Small intestine (tissue), 7 donors: Measurements from ENCODE around the gene KRT85. TPM values are rescaled to one million over a fixed set of nuclear protein-coding genes. Genes with fewer than 3 reads are reported as not detected.
"Not testable (repeated sequence)": the region's sequence is repeated elsewhere in the genome, so short reads cannot be mapped to it uniquely, and the experiment has no call there.

Experiments used
- DNase-seq, 2 donors: peaks; one replicate each; pipeline versions ENCODE4 v3.0.0 to v3.0.0-alpha.2; 2013
- FAIRE-seq: peaks from 2 replicates; lab custom pipeline; 2012; peaks lifted over from hg19 to GRCh38; lab: Jason Lieb, UNC
- H3K27ac ChIP-seq, 3 donors: one replicate each; pipeline ENCODE4 v1.5.1; 2013; ENCODE audit warnings: low read length in 2 of 3, mild to moderate bottlenecking in 2 of 3, control low read depth in 1 of 3, inconsistent platforms in 1 of 3, low read depth in 1 of 3, moderate library complexity in 1 of 3
- H3K27me3 ChIP-seq, 3 donors: one replicate each; pipeline ENCODE4 v1.6.1; 2013; ENCODE audit warnings: low read length in 3 of 3, inconsistent platforms in 1 of 3; ENCODE audit not compliant: control insufficient read depth in 3 of 3, insufficient read depth in 3 of 3
- H3K36me3 ChIP-seq, 3 donors: one replicate each; pipeline ENCODE4 v1.6.1; 2013; ENCODE audit warnings: low read length in 3 of 3, inconsistent platforms in 1 of 3, low read depth in 1 of 3, mild to moderate bottlenecking in 1 of 3, moderate library complexity in 1 of 3; ENCODE audit not compliant: control insufficient read depth in 3 of 3, insufficient read depth in 2 of 3
- H3K4me1 ChIP-seq, 3 donors: one replicate each; pipeline ENCODE4 v1.6.1; 2013; ENCODE audit warnings: low read length in 2 of 3, inconsistent platforms in 1 of 3, low read depth in 1 of 3, mild to moderate bottlenecking in 1 of 3, moderate library complexity in 1 of 3; ENCODE audit not compliant: control insufficient read depth in 3 of 3, insufficient read depth in 2 of 3
- H3K4me3 ChIP-seq, 3 donors: one replicate each; pipeline ENCODE4 v1.5.1; 2013; ENCODE audit warnings: low read length in 3 of 3, control low read depth in 1 of 3, inconsistent platforms in 1 of 3, low read depth in 1 of 3, mild to moderate bottlenecking in 1 of 3, moderate library complexity in 1 of 3
- H3K9me3 ChIP-seq, 2 donors: one replicate each; pipeline ENCODE4 v1.6.1; 2013; ENCODE audit warnings: low read depth in 1 of 2, low read length in 1 of 2; ENCODE audit not compliant: control insufficient read depth in 2 of 2, insufficient read depth in 1 of 2
- WGBS, 3 donors: extraction: QIAGEN DNeasy Blood & Tissue Kit; methylation state at CpG; one replicate each; pipeline ENCODE4 v1.1.7; 2013; 5-methylcytosine and 5-hydroxymethylcytosine counted together
- polyA plus RNA-seq, 4 donors: library from polyadenylated mRNA; stranded (reverse) in 3 of 4; unstranded in 1 of 4; fragments of 200-250 nt in 3 of 4; fragments of 120-200 nt in 1 of 4; gene quantifications; one replicate each; pipeline versions ENCODE4 v1.2.1 to v1.2.3, GENCODE V29; 2013
- donor health status: healthy with polysubstance abuse.
- donor health status: control.
- donor health status: control.
- donor health status: Bipolar disorder and iron deficiency.
- donor health status: healthy.

KRT85 gene
- polyA plus RNA-seq, 4 donors, result 0.03 TPM; not detected in 3

DNA sequence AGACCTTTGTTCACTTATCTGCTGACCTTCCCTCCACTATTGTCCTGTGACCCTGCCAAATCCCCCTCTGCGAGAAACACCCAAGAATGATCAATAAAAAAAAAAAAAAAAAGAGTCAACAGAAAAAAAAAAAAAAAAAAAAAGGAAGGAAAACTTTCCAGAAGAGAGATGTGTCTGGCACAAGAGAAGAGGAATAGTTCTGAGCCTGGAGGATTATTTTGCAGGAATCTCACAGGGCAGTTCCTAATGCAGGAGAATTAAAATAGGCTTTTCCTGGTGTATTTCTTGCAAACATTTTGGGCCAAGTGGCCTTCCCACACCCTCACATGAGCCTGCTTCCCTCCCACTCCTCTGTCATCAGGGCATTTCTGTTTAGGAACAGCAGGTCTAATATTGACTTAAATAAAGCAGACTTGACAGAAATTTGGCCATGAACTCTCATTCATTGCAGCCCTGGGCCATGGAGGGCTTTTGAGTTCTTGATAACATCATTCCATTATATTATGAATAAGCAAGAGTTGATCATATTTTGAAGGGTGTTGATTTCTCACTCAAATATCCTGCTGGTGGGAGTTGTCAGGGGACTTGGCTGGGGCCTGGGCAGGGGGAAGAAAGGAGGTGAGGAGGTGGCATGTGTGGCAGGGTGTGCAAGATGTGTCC lies 43.4 kb upstream of the KRT85 start:
- 17% methylated on average over 1 of the region's 1 CpG; no CpG with 5 or more reads in 2 of the 3 donors for WGBS, 3 donors
- not testable (repeated sequence) for FAIRE-seq, H3K27ac ChIP-seq

DNA sequence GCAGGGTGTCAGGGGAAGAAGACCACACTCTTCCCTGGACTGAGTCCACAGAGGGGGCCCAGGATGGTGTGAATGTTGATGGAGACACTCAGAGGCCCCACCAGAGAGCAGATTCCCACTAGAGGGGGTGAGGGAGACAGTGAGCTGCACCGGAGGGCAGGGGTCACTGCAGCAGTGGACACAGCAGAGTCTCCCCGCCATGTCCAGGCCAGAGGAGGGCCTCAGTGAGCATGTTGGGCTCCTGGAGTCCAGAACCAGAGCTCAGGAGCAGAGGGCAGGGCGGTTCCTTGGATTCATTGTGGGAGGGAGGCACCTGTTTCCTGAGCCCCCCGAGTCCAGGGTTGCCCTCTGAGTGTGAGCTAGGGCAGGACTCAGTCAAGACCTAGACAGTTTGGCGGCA lies 40.6 kb upstream of the KRT85 start:
- no peak overlapping the region for H3K27ac ChIP-seq
- H3K9me3 ChIP-seq, result no peaks in the 10 kb centered on the region
- H3K4me1 ChIP-seq, result no peaks in the 10 kb centered on the region
- H3K4me3 ChIP-seq, result no peak overlapping the region
- DNase-seq (no peak), FAIRE-seq (no peak)
- no peaks in the 10 kb centered on the region for H3K36me3 ChIP-seq
- WGBS, 3 donors, result 75 to 85% (median 76%) methylated on average over 5 of the region's 5 CpGs
- H3K27me3 ChIP-seq, result no peaks in the 10 kb centered on the region

More for the DNA sequence above, 43.4 kb upstream of the KRT85 start:
- not testable (repeated sequence) for H3K27me3 ChIP-seq, H3K4me3 ChIP-seq, DNase-seq, H3K36me3 ChIP-seq, H3K9me3 ChIP-seq, H3K4me1 ChIP-seq

DNA sequence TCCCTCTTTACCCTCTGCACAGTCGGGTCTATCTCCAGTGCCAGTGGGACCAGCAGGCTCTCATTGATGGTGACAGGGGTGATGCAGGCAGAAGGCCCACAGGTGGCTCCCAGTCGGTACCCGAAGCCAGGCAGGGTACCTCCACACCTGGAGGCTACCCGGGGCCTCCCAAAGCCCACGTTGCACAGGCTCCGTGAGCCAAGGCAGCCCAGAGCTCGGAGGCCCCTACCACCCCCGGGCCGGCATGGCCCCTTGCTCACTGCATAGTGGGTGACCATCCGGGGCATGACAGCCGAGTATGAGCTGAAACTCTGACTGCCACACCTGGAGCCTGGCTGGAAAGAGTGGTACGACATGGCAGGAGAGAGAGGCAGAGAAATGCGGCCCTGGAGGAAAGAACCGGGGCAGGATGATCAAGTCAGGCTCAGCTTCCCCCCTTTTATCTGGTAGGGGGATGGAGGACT lies 38.7 kb upstream of the KRT85 start, which contains the start of gene KRT82:
Gene KRT82, minus strand, starts transcription at position 414 of the 464 bp plus-strand sequence. Its CDS starts 58 bp downstream, at position 356.
- Histone ChIP-seq H3K4me3 (no peak within 1 kb of the TSS), H3K36me3 (no peaks in the 10 kb centered on the region), H3K27ac (no peak within 1 kb of the TSS), H3K9me3 (no peaks in the 10 kb centered on the region), H3K4me1 (no peaks in the 10 kb centered on the region), H3K27me3 (no peaks in the 10 kb centered on the region)
- DNase-seq (no peak), FAIRE-seq (no peak)
- 89 to 90% (median 90%) methylated on average over 14 of the region's 14 CpGs for WGBS, 3 donors

DNA sequence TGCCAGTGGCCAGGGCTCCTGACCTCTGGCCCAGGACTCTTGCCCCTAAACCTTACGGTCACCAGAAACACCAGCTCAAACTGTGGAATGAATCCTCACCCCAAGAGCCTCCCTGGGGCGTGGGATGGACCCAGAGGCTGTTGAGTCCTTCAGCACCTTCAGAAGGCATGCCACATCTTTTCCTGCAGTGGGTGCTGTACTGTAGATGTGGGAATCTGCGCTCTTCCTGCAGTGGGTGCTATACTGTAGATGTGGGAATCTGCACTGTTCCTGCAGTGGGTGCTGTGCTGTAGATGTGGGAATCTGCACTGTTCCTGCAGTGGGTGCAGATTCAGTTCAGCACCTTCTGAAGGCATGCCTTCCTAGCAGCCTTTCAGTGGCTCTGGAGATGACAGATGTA lies 37.7 kb upstream of the KRT85 start:
- H3K27ac ChIP-seq, result no peak overlapping the region
- FAIRE-seq (no peak), DNase-seq (no peak)
- 73 to 84% (median 76%) methylated on average over 3 of the region's 3 CpGs for WGBS, 3 donors
- H3K27me3 ChIP-seq, result no peaks in the 10 kb centered on the region
- H3K4me3 ChIP-seq, result no peak overlapping the region
- H3K9me3 ChIP-seq, result no peaks in the 10 kb centered on the region
- no peaks in the 10 kb centered on the region for H3K36me3 ChIP-seq
- no peaks in the 10 kb centered on the region for H3K4me1 ChIP-seq

DNA sequence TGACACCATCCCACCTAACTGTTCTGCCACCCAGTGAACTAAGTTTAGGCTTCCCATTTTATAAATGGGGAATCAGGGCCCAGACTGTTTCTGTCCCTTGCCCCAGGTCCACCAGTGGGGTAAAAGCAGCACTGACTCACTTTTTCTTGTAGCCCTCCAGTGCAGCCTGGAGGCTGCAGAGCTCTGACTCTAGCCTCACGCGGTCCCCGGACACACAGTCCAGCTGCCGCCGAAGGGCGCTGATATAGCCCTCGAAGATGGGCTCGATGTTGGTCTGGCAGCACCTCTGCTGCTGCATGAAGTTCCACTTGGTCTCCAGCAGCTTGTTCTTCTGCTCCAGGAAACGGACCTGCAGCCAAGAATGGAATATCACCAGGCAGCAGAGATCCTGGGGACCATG lies 36.3 kb upstream of the KRT85 start:
- H3K9me3 ChIP-seq, result no peaks in the 10 kb centered on the region
- no peak overlapping the region for H3K27ac ChIP-seq
- FAIRE-seq (no peak), DNase-seq (no peak)
- no peaks in the 10 kb centered on the region for H3K4me1 ChIP-seq
- H3K4me3 ChIP-seq, result no peak overlapping the region
- H3K36me3 ChIP-seq, result no peaks in the 10 kb centered on the region
- WGBS, 3 donors, result 86 to 91% (median 91%) methylated on average over 9 of the region's 9 CpGs
- no peaks in the 10 kb centered on the region for H3K27me3 ChIP-seq

DNA sequence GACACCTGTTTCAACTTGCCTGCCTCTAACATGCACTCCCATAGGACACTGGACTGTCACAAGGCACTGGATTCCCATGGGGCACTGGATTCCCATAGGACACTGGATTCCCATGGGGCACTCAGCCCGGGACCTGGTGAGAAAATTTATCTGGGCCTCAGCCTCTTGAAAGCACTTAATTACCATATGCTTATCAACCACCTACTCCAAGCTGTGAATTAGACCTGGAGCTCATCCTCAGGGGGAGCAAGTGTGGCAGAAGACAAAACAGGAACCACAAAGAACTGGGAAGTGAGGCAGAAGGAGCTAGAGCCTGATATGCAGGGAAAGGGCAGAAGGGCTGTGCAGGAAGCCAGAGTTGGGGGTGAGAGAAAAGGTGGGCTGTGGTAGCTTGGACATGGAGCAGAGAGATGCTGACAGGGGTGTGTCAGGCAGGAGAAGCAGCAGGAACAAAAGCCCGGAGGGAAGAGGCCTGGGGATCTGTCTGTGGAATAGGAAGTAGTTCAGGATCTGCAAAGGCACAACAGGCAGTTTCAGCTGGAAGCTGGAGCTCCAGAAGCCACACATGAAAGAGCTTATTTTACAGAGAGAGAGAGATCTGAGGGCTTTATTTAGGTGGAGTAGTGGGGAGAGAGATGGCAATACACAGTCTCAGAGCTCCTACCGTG lies 35.7 kb upstream of the KRT85 start:
- no peak for FAIRE-seq
- DNase-seq, result no peak
- H3K9me3 ChIP-seq, result no peaks in the 10 kb centered on the region
- no peak overlapping the region for H3K27ac ChIP-seq
- no peak overlapping the region for H3K4me3 ChIP-seq
- no peaks in the 10 kb centered on the region for H3K27me3 ChIP-seq
- WGBS, 3 donors, result 57 to 61% (median 60%) methylated on average over 3 of the region's 3 CpGs
- no peaks in the 10 kb centered on the region for H3K4me1 ChIP-seq
- no peaks in the 10 kb centered on the region for H3K36me3 ChIP-seq

DNA sequence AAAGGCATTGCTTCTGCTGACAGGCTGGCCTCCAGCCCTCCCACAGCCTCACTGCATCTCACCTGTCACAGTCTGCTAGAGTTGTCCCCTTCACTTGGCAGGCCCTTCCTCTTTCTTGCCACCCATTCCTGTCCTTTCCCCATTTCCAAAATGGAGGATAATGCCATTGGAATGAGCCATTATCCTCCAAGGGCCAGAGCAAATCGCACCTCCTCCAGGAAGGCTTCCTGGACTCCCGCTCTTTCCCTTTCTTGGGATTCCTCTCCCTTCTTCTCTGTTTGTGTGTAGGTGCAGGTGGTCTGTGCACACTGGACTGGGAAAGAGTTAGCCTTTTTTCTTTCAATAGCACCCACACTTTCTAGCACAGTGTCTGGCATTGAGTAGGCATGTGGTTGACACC lies 35.1 kb upstream of the KRT85 start:
- H3K27ac ChIP-seq, result no peak overlapping the region
- no peaks in the 10 kb centered on the region for H3K4me1 ChIP-seq
- H3K36me3 ChIP-seq, result no peaks in the 10 kb centered on the region
- no peaks in the 10 kb centered on the region for H3K27me3 ChIP-seq
- DNase-seq (no peak), FAIRE-seq (no peak)
- H3K9me3 ChIP-seq, result no peaks in the 10 kb centered on the region
- 94 to 98% (median 96%) methylated on average over 2 of the region's 2 CpGs for WGBS, 3 donors
- H3K4me3 ChIP-seq, result no peak overlapping the region

DNA sequence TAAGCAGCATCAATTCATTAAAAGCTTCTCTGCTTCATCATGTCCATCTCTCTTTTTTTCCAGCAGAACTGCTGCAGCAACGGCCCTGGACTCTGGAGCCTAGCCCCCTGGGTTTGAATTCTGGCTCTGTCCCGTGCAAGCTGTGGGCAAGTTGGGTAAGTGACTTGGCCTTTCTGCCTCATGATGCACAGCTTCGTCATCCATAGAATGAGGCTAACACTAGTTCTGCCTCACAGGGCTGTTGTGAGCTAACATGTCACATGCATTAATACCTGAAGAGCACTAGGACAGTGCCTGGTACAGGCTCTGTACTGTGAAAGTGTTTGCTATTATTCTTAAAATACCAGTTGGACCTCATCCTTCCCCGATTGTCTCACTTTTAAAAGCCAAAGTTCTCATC lies 34.6 kb upstream of the KRT85 start:
- Histone ChIP-seq H3K4me1 (no peaks in the 10 kb centered on the region), H3K9me3 (no peaks in the 10 kb centered on the region), H3K36me3 (no peaks in the 10 kb centered on the region), H3K27ac (no peak overlapping the region), H3K27me3 (peaks cover 0 to under 1% (median 0%) of the 10 kb centered on the region in 3 donors), H3K4me3 (no peak overlapping the region)
- DNase-seq, result no peak
- no peak for FAIRE-seq
- WGBS, 3 donors, result 69 to 75% (median 70%) methylated on average over 4 of the region's 4 CpGs
